H4 (cell line): ENCODE measurements around the gene SP140L. TPM values are rescaled to one million over a fixed set of nuclear protein-coding genes. Genes with fewer than 3 reads are reported as not detected.
A peak's percentile ranks its signal among the peaks of the same experiment; 100 is the strongest.
"Not testable (repeated sequence)": the region's sequence is repeated elsewhere in the genome, so short reads cannot be mapped to it uniquely, and the experiment has no call there.

Experiments used
- DNase-seq: peaks from one replicate; pipeline ENCODE4 v3.0.0-alpha.2; 2015; ENCODE audit warnings: low spot score
- total RNA-seq: library from RNA; depleted of rRNA; stranded (reverse); fragments of >200 nt; shearing (Covaris generic); gene quantifications from 2 replicates; pipeline ENCODE4 v1.2.3, GENCODE V29; 2014

The SP140L gene
- total RNA-seq, 1 experiment from 2014 or later: 7.2 TPM

- DNase-seq: peak; percentile 45
Observed at GRCh38 chr2:230418341-230419016, 91.5 kb downstream of the SP140L start.

- DNase-seq: no peak
Observed at GRCh38 chr2:230419181-230419580, 92.2 kb downstream of the SP140L start.

- no peak for DNase-seq
Observed at GRCh38 chr2:230422149-230422548, 95.2 kb downstream of the SP140L start.

- peak; percentile 58 for DNase-seq
Observed at GRCh38 chr2:230423851-230424458, 97.0 kb downstream of the SP140L start.

- DNase-seq: no peak
Observed at GRCh38 chr2:230425377-230425776, 98.4 kb downstream of the SP140L start.

- no peak for DNase-seq
Observed at GRCh38 chr2:230429513-230429912, 102.5 kb downstream of the SP140L start.

- no peak for DNase-seq
Observed at GRCh38 chr2:230430957-230431910, 104.2 kb downstream of the SP140L start.

- DNase-seq: no peak
Observed at GRCh38 chr2:230434677-230435324, 107.8 kb downstream of the SP140L start.

GRCh38 chr2:230435431-230435830, 108.4 kb downstream of the SP140L start:
- DNase-seq: no peak

GRCh38 chr2:230439121-230439520, 112.1 kb downstream of the SP140L start:
- DNase-seq: not testable (repeated sequence)

- DNase-seq: no peak
Observed at GRCh38 chr2:230439590-230439989, 112.6 kb downstream of the SP140L start.

- DNase-seq: peak; percentile 40
Observed at GRCh38 chr2:230441227-230441897, 114.4 kb downstream of the SP140L start.

- no peak for DNase-seq
Observed at GRCh38 chr2:230443541-230443940, 116.5 kb downstream of the SP140L start.

- no peak for DNase-seq
Observed at GRCh38 chr2:230444832-230445231, 117.8 kb downstream of the SP140L start.

- DNase-seq: no peak
Observed at GRCh38 chr2:230447036-230447435, 120.0 kb downstream of the SP140L start.

GRCh38 chr2:230447455-230448451, 120.8 kb downstream of the SP140L start:
- no peak for DNase-seq

- no peak for DNase-seq
Observed at GRCh38 chr2:230449901-230450467, 123.0 kb downstream of the SP140L start.

GRCh38 chr2:230453006-230453405, 126.0 kb downstream of the SP140L start:
- DNase-seq: no peak
